GM21381 (cell line): Measurements from ENCODE around the gene ING4.

Source experiments
- ATAC-seq: cut with Tn5 transposase; IDR thresholded peaks from one replicate; pipeline ENCODE4 v1.9.1; 2021; ENCODE audit warnings: mild to moderate bottlenecking, moderate library complexity; ENCODE audit not compliant: unreplicated experiment

Gene ING4

DNA sequence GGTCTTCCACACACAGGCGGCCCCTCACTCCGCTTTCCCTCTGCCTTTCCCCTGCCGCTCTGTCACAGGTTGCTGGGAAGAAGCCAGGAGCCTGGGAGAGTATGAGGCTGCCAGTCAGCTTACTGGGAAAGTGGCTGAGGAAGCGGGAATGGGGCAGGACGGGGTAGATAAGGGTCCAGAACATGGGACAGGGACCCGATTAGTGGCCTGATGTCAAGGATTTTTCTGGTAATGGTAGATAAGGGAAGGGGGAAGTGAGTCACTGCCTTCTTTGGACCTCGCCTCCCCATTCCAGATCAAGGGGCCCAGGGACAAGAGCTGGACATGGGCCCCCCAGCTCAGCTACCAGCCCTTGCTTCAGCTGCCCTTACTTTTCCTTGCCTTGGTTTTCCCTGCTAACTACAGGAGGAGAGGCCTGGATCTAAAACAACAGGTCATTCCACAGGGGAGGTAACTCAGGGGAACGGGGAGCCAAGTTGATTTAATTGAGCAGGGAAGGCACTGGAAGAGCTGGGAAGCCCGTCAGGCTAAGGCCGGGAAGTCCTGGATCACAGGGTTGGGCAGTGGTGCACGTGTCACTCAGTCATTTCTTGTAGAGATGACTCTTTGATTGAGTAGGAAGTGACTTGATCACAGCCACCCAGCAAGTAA is 23.6 kb downstream of the ING4 start:
- no peak for ATAC-seq

- no peak for ATAC-seq
These were observed 24.6 kb downstream of the ING4 start for GRCh38 chr12:6638305-6638704.

DNA sequence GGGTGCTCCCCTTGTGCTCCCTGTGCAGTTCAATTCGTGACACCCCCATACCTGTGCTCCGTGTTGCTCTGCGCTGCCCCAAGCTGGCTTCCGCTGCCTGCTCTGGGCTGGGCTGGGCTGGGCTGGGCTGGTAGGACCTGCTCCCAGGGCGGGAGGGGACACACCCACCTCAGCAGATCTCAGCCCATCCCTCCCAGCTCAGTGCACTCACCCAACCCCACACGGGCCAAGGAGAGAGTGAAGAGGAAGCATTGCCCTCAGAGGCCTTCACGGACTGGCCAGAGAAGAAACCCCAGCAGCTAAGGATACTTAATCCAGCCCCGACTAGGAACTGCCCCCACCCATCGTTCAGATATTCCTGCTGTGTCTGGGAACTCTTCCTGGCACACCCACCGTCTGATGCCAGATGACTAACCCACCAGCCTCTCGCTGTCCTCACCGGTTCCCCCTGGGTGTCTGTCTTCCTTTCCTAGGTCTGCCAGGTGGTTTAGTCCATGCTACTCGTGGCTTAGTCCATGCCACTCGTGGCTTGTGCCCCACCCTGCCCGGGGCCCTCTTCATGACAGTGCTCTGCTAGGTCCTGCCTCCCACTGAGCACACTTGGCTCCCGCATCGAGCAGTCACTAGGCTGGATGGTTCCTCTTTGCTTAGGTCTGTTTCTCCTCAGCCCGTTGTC is 26.9 kb downstream of the ING4 start, which contains the start of gene LPAR5:
Gene LPAR5, minus strand, starts transcription at position 104 of the 676 bp plus-strand sequence. CDS start 14,711 bp downstream, outside the sequence.
- peak; percentile 51 for ATAC-seq

DNA sequence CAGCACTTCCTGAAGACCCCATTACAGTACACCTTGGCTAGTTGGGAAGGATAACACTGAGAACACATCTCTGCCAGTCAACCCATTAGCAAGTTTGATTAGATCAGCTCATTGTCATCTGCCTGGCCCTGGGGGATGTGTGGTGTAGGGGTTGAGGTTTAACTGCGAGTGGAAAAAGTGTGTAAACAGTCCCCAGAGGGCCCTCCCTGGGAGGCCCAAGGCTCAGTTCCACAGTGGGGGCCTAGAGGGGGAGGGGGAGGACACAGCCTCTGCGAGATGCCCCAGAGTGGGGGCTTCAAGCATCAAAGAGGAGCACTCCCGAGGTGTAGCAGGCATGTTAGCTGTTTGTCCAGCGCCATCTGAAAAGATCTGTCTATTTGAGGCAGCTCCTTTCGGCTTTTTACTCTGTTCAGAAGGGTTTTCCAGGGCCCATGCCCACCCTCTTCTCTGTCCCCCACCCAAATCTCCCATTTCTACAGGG is 27.5 kb downstream of the ING4 start:
- ATAC-seq = peak; percentile 28

DNA sequence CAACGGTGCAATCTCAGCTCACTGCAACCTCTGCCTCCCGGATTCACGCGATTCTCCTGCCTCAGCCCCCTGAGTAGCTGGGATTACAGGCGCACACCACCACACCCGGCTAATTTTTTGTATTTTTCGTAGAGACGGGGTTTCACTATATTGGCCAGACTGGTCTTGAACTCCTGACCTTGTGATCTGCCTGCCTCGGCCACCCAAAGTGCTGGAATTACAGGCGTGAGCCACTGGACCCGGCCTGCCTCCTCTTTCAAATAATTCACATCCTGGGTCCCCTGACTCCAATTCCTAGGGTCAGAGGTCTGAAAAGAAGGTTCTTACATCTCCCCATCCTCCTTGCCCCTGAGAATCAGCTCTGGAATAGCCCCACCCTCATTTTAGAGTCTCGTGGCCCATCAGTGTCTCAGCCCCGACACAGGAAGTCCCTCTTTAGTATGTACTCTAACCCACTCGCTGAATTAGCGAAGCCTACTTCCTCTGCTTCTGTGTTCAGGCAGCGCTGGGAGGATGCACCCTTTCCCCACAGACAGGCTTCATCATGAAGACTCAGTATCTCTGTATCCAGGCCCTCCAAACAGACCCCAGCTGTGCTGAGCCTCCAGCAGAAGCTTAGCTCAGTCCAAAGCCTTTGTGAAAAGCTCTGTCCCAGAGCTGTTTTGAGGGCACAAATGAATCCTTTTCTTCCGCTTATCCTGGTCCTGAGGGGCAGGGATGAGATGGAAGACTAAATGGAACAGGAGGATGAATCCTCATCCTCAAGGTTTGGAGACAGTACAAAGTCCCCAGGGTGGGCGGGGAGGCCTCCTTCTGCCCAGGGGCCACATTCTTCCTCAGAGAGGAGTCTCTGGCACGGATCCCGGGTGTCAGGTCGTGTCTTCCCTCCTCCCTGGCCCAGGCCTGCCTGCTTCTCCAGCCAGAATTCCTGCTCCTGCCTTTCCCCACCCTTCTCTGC is 30.6 kb downstream of the ING4 start:
- ATAC-seq = no peak

DNA sequence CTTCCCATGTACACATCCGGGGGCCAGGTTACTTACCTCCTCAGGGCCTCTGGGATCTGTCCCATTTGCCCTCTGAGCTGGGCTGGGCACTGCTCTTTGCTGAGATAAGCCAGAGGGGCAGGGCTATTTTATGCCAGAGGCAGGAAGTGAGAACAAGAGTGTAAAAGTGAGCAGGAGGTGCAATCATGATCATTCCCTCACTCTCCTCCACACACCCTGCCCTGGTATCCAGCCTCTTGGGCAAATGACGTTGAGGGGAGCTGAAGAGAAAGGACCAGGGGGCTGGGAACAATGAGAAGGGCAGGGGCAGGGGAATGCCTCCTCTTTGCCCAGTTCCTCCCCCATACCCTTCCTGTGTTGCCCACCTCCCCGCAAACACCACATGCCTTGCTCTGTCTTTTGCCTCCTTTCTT is 31.4 kb downstream of the ING4 start:
- ATAC-seq = no peak

DNA sequence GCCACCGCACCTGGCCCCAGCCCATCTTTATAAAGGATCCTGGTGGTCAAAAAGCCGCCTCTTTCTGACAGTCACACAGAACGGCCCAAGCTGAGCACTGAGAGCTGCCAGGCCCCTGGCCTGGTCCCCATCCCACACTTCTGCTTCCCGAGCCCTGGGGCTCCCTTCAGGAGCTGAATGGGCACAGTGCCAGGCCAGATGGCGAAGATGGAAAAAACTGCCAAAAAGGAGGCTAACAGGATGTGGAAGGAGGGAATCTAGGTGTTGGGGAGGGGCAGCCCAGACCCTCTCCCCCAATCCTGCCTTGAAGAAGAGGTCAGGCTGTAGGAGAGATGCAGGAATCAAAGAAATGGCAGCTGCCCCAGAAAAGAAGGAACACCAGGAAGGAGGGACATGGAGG is 32.2 kb downstream of the ING4 start:
- no peak for ATAC-seq

DNA sequence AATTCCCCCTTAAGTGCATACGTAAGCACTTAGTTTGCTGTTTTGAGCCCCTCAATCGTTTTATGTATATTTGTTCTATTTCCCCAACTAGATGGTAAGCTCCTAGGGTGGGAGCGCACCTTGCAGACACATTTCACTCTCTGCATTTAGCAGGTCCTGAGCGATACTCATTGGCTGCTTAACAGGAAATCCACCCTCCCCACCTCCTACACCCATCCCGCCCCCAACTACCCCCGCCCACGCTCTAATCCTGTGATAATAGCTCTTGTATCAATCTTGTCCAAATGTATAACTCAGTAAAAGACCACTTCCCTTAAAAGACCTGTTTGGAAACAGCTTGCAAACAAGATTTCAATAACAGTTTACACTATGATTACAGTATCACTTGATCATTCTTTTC is 35.3 kb downstream of the ING4 start:
- no peak for ATAC-seq

DNA sequence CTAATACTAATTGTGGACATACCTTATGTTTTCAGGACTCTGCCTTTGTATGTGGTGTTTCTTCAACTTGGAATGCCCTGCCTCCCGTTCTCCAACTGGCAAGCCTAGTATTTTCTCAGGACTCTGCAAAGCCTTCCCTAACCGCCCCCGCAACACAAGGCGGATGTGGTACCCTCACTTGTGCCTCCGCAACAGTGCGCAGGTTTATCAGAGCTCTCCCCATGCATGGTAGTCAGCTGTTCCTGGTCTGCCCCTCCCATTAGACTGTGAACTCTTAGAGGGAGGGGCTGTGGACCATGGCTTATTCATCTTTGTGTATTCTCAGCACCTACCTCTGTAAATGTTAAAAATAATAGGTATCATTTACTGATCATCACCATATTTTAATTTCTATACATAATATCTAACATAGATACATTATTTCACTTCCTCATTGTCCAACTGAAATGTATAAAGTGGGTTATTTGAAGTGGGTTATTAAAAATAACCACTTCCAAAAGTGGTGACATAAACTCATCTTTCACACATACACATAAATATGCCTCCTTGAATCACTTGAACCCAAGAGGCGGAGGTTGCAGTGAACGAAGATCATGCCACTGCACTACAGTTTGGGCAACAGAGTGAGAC is 36.1 kb downstream of the ING4 start:
- ATAC-seq = no peak

- no peak for ATAC-seq
These were observed 42.0 kb downstream of the ING4 start for GRCh38 chr12:6620885-6621274.

DNA sequence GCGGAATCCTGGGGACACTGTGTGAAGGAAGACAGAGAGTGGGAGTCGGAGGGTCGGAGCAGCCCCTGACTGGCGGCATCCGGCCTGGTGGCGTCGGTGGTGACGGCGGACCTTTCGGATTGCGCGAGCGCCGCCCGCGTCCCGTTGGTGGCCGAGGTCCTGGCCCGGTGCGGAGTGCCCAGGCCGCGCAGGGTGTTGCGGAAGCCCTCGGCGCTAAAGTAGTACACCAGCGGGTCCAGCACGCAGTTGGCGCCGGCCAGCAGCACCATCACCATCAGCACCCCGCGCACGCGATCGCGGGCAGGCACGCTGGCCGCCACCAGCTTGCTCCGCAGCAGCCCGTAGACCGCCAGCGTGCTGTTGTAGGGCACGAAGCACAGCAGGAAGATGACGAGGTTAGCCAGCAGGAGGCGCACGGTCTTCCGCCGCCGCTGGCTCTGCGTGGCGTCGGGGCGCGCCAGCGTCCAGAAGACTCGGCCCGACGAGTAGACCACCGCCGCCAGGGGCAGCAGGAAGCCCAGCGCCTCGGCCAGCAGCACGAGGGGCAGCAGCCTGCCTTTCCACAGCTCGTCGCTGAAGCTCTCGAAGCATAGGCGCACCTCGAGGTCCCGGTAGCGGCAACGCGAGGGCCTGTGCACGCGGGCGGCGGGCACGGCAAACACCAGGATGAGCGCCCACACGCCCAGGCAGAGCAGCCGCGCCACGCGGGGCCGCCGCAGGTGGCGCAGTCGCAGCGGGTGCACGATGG is 42.6 kb downstream of the ING4 start:
- ATAC-seq = no peak

- no peak for ATAC-seq
These were observed 44.3 kb downstream of the ING4 start for GRCh38 chr12:6618483-6619225.

GRCh38 chr12:6615802-6616201 is 47.1 kb downstream of the ING4 start:
- ATAC-seq = no peak

GRCh38 chr12:6614513-6615172 is 48.3 kb downstream of the ING4 start:
- no peak for ATAC-seq

- ATAC-seq = no peak
These were observed 49.0 kb downstream of the ING4 start for GRCh38 chr12:6613776-6614512.

- ATAC-seq = no peak
These were observed 49.7 kb downstream of the ING4 start for GRCh38 chr12:6613015-6613775.

DNA sequence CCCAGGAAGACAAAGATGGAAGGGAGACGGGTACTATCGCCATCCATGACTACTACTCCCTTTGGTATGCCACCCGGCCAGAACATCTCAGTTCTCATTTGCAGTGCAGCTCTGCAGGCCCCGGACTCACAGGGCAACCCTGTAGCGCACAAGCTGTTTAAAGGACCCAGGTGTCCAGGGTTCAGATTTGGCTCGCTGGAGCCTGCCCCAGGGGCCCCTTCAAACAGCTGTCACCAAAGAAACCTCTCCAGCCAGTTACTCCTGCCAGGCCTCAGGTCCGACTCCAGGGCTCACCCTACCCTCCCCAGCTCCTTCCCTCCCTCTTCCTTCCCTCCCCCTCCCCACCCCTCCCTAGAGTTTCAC is 50.3 kb downstream of the ING4 start:
- no peak for ATAC-seq

DNA sequence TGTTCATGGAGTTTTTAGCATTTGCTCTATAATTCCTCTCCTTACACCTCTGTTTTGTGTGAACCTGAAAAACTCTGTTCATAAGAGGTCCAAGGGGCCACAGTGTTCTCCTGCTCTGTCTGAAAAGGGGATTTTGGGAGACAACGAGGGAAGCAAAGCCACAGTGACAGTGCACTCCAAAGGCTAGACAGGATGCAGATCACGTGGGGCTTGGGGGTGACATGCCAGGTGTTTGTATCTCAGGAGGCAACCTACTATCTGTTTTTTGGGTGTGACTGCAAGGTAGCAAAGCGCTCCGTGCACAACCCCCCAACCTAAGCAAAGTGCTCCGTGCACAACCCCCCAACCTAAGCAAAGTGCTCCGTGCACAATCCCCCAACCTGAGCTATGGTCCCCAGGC is 50.7 kb downstream of the ING4 start:
- ATAC-seq = no peak
